Glomerular visceral epithelial cell (primary cell): ENCODE measurements around the gene ADORA2A.
A peak's percentile ranks its signal among the peaks of the same experiment; 100 is the strongest.
"Not testable (repeated sequence)": the region's sequence is repeated elsewhere in the genome, so short reads cannot be mapped to it uniquely, and the experiment has no call there.

Source experiments
- DNase-seq: peaks from one replicate; pipeline ENCODE4 v3.0.0-alpha.2; 2016; ENCODE audit errors: extremely low spot score

The ADORA2A gene

GRCh38 chr22:24486501-24486921 lies 59.1 kb downstream of the ADORA2A start:
- DNase-seq = peak; percentile 40

GRCh38 chr22:24489011-24489410 lies 61.6 kb downstream of the ADORA2A start:
- no peak for DNase-seq

DNA sequence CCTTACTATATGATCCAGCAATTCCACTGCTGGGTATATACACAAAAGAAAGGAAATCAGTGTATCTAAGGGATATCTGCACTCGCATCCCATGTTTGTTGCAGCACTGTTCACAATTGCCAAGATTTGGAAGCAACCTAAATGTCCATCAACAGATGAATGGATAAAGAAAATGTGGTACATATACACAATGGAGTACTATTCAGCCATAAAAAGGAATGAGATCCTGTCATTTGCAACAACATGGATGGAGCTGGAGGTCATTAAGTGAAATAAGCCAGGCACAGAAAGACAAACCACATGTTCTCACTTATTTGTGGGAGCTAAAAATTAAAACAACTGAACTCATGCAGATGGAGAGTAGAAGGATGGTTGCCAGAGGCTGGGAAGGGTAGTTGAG lies 62.0 kb downstream of the ADORA2A start:
- DNase-seq = not testable (repeated sequence)
